ENCODE measurements around the gene MRGPRG. TPM values are rescaled to one million over a fixed set of nuclear protein-coding genes. Genes with fewer than 3 reads are reported as not detected.
"Not testable (repeated sequence)": the region's sequence is repeated elsewhere in the genome, so short reads cannot be mapped to it uniquely, and the experiment has no call there.

The MRGPRG gene, protein sequence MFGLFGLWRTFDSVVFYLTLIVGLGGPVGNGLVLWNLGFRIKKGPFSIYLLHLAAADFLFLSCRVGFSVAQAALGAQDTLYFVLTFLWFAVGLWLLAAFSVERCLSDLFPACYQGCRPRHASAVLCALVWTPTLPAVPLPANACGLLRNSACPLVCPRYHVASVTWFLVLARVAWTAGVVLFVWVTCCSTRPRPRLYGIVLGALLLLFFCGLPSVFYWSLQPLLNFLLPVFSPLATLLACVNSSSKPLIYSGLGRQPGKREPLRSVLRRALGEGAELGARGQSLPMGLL
- total RNA-seq, result not detected
- not detected for polyA plus RNA-seq (ENCODE audit: insufficient read depth, low read depth, low replicate concordance)
- long read RNA-seq, donor 1, result 0 reads
- long read RNA-seq, donor 2, result 0 reads
- long read RNA-seq, donor 3, result 0 reads
- long read RNA-seq, donor 4, result 0 reads
- long read RNA-seq, donor 5, result 0 reads
- long read RNA-seq, donor 6, result 0 reads
- long read RNA-seq, donor 7, result 0 reads
- long read RNA-seq, donor 8, result 0 reads
- long read RNA-seq, donor 9, result 0 reads
- long read RNA-seq, donor 10, result 0 reads

DNA sequence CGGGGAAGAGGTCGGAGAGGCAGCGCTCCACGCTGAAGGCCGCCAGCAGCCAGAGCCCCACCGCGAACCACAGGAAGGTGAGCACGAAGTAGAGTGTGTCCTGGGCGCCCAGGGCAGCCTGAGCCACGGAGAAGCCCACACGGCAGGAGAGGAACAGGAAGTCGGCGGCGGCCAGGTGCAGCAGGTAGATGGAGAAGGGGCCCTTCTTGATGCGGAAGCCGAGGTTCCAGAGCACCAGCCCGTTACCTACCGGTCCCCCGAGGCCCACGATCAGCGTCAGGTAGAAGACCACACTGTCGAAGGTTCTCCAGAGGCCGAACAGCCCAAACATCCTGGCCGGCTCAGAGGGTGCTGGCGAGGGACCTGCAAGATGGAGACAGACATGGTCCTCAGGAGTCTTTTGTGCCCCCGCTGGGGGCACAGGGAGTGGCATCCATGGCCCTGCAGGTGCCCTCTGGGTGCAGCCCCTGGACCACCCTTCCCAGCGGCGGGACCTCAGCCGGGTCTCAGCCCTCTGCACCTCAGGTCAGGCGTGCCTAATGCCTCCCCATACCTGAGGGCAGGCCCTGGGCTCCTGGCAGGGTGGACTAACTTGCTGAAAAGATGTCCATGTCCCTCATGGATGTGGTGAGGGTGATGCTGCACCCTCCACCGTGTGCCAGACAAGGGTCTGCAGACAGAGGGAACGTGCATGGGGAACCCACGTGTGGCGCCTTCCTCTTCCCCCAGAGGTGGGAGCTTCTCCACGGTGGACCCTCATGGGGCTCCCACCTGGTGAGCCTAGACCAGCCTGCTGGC is at the start of gene MRGPRG:
Gene MRGPRG (minus strand): TSS at position 331 of the 798 bp plus-strand sequence. CDS start 0 bp downstream, at position 331.
- intact Hi-C loops (cut with DNase I), result loop anchor here (10.0 kb wide), 1 partner anchor 184 kb away; no protein-coding TSS in a partner anchor

DNA sequence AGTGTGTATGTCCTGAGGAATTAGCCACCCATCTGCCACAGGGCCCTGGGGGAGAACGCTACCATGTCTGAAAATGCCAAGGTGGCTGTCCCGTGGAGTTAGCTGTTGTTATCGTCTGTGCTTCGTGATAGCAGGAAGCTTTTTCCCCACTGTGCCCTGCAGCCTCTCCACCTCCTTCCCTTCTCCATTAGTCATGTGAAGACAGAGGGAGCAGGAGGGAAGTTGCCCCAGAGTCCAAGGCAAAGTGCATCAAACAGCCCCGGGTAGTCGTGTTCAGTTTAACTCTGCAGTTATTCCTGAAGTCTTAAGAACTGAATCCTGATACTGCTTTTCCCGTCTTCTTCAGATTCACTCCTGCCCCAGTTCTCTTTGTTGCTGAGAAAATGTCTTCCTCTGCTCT is 43.9 kb upstream of the MRGPRG start:
- DNase-seq; H3K9ac ChIP-seq (ENCODE audit: low read length in 3 of 3); H3K27me3 ChIP-seq (ENCODE audit: control insufficient read depth, insufficient read depth, low read length); intact Hi-C loops (cut with DNase I); FAIRE-seq; H3K4me3 ChIP-seq (ENCODE audit: low read length in 3 of 3); H3K9me3 ChIP-seq (ENCODE audit: control insufficient read depth in 2 of 3, insufficient read depth in 1 of 3, low read length in 3 of 3); H3K36me3 ChIP-seq (ENCODE audit: control insufficient read depth in 2 of 3, insufficient read depth in 3 of 3, low read length in 3 of 3); H3K4me1 ChIP-seq (ENCODE audit: control insufficient read depth in 2 of 3, insufficient read depth in 2 of 3, low read depth in 1 of 3, low read length in 3 of 3); H3K27ac ChIP-seq (ENCODE audit: low read depth in 2 of 2, low read length in 2 of 2): not testable (repeated sequence)

More for the DNA sequence above, at the start of gene MRGPRG:
- H3K27me3 ChIP-seq (ENCODE audit: control insufficient read depth, insufficient read depth, low read length), result no peaks in the 10 kb centered on the region
- H3K9ac ChIP-seq (ENCODE audit: low read length in 3 of 3), result no peak within 1 kb of the TSS
- TF ChIP-seq, protein P1, sequence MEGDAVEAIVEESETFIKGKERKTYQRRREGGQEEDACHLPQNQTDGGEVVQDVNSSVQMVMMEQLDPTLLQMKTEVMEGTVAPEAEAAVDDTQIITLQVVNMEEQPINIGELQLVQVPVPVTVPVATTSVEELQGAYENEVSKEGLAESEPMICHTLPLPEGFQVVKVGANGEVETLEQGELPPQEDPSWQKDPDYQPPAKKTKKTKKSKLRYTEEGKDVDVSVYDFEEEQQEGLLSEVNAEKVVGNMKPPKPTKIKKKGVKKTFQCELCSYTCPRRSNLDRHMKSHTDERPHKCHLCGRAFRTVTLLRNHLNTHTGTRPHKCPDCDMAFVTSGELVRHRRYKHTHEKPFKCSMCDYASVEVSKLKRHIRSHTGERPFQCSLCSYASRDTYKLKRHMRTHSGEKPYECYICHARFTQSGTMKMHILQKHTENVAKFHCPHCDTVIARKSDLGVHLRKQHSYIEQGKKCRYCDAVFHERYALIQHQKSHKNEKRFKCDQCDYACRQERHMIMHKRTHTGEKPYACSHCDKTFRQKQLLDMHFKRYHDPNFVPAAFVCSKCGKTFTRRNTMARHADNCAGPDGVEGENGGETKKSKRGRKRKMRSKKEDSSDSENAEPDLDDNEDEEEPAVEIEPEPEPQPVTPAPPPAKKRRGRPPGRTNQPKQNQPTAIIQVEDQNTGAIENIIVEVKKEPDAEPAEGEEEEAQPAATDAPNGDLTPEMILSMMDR (IDR thresholded peaks at IDR 0.05; ENCODE audit: borderline replicate concordance, extremely low read depth, insufficient read depth), result no peak
- H3K9me3 ChIP-seq (ENCODE audit: control insufficient read depth in 2 of 3, insufficient read depth in 1 of 3, low read length in 3 of 3), result no peaks in the 10 kb centered on the region
- no peaks in the 10 kb centered on the region for H3K36me3 ChIP-seq (ENCODE audit: control insufficient read depth in 2 of 3, insufficient read depth in 3 of 3, low read length in 3 of 3)
- DNase-seq, result peak in 2 of 5 donors; percentile 35 to 58
- H3K27ac ChIP-seq (ENCODE audit: low read depth in 2 of 2, low read length in 2 of 2), result no peak within 1 kb of the TSS
- H3K4me3 ChIP-seq (ENCODE audit: low read length in 3 of 3), result no peak within 1 kb of the TSS
- no peaks in the 10 kb centered on the region for H3K4me1 ChIP-seq (ENCODE audit: control insufficient read depth in 2 of 3, insufficient read depth in 2 of 3, low read depth in 1 of 3, low read length in 3 of 3)
- no peak for FAIRE-seq

DNA sequence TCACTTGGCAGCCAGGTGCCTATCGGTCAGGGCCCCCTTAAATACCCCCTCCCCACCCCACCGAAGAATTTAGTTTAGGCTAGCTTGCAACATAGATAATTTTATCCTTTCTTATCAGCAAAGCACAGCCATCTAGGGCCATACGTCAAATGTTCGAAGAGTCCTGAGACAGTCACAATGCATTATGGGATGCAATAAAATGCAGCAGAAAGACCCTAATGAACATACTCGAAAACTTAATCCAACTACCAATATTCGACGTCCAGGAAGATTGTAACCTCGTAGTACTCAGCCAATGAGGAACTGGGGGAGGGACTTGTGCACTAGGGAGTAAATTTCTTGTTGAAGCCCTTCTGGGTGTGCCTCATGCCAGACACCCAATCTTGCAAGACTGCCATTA is 43.2 kb upstream of the MRGPRG start:
- intact Hi-C loops (cut with DNase I); H3K9ac ChIP-seq (ENCODE audit: low read length in 3 of 3); H3K4me1 ChIP-seq (ENCODE audit: control insufficient read depth in 2 of 3, insufficient read depth in 2 of 3, low read depth in 1 of 3, low read length in 3 of 3); H3K4me3 ChIP-seq (ENCODE audit: low read length in 3 of 3); H3K9me3 ChIP-seq (ENCODE audit: control insufficient read depth in 2 of 3, insufficient read depth in 1 of 3, low read length in 3 of 3); H3K36me3 ChIP-seq (ENCODE audit: control insufficient read depth in 2 of 3, insufficient read depth in 3 of 3, low read length in 3 of 3); DNase-seq; H3K27ac ChIP-seq (ENCODE audit: low read depth in 2 of 2, low read length in 2 of 2); H3K27me3 ChIP-seq (ENCODE audit: control insufficient read depth, insufficient read depth, low read length); FAIRE-seq: not testable (repeated sequence)

DNA sequence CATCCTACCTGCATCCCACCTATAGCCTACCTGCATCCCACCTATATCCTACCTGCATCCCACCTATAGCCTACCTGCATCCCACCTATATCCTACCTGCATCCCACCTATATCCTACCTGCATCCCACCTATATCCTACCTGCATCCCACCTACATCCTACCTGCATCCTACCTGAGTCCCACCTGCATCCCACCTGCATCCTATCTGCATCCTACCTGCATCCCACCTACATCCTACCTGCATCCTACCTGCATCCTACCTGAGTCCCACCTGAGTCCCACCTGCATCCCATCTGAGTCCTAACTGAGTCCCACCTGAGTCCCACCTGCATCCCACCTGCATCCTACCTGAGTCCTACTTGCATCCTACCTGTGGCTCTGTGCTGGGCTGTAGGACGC is 38.9 kb upstream of the MRGPRG start:
- H3K27ac ChIP-seq (ENCODE audit: low read depth in 2 of 2, low read length in 2 of 2); intact Hi-C loops (cut with DNase I); FAIRE-seq: not testable (repeated sequence)

DNA sequence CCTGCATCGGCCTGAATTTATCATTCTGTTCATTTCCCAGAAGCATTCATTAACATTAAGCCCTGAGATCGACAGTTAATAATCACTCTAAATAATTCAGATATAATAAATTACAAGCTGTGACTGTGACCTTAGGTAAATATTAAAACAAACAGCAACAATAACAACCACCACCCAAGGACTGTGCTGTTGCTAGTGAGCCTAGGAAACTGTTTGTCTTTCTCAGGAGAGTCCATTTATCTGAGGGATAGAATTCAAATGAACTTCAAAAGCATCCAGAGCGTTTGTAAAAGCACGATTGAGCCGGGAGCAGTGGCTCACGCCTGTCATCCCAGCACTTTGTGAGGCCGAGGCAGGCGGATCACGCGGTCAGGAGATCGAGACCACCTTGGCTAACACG is 36.6 kb upstream of the MRGPRG start:
- H3K27ac ChIP-seq (ENCODE audit: low read depth in 2 of 2, low read length in 2 of 2); H3K4me3 ChIP-seq (ENCODE audit: low read length in 3 of 3); H3K36me3 ChIP-seq (ENCODE audit: control insufficient read depth in 2 of 3, insufficient read depth in 3 of 3, low read length in 3 of 3); H3K27me3 ChIP-seq (ENCODE audit: control insufficient read depth, insufficient read depth, low read length); DNase-seq; intact Hi-C loops (cut with DNase I); H3K9me3 ChIP-seq (ENCODE audit: control insufficient read depth in 2 of 3, insufficient read depth in 1 of 3, low read length in 3 of 3); H3K9ac ChIP-seq (ENCODE audit: low read length in 3 of 3); H3K4me1 ChIP-seq (ENCODE audit: control insufficient read depth in 2 of 3, insufficient read depth in 2 of 3, low read depth in 1 of 3, low read length in 3 of 3); FAIRE-seq: not testable (repeated sequence)

More for the DNA sequence above, 38.9 kb upstream of the MRGPRG start:
- not testable (repeated sequence) for H3K4me3 ChIP-seq (ENCODE audit: low read length in 3 of 3); DNase-seq; H3K36me3 ChIP-seq (ENCODE audit: control insufficient read depth in 2 of 3, insufficient read depth in 3 of 3, low read length in 3 of 3); H3K9me3 ChIP-seq (ENCODE audit: control insufficient read depth in 2 of 3, insufficient read depth in 1 of 3, low read length in 3 of 3); H3K9ac ChIP-seq (ENCODE audit: low read length in 3 of 3); H3K4me1 ChIP-seq (ENCODE audit: control insufficient read depth in 2 of 3, insufficient read depth in 2 of 3, low read depth in 1 of 3, low read length in 3 of 3); H3K27me3 ChIP-seq (ENCODE audit: control insufficient read depth, insufficient read depth, low read length)

DNA sequence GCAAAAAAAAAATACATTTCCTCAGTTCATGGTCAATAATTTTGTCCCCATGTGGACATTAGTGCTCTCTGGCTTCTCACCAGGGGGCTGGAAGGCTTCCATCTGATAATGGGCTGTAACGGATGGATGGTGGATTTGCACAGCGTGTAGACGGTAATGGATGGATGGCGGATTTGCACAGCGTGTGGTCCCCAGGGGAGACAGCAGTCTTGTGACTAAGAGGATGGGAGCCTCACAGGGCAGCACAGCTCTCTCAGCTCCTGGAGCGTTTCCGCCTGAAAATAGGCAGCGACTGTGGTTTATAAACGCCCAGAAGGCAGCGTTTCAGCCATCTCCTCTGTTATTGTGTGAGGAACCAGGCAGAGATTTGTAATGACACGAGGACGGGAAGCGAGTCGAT is 36.2 kb upstream of the MRGPRG start:
- H3K27me3 ChIP-seq (ENCODE audit: control insufficient read depth, insufficient read depth, low read length); FAIRE-seq; H3K4me3 ChIP-seq (ENCODE audit: low read length in 3 of 3); DNase-seq; H3K9me3 ChIP-seq (ENCODE audit: control insufficient read depth in 2 of 3, insufficient read depth in 1 of 3, low read length in 3 of 3); H3K27ac ChIP-seq (ENCODE audit: low read depth in 2 of 2, low read length in 2 of 2); H3K9ac ChIP-seq (ENCODE audit: low read length in 3 of 3); H3K4me1 ChIP-seq (ENCODE audit: control insufficient read depth in 2 of 3, insufficient read depth in 2 of 3, low read depth in 1 of 3, low read length in 3 of 3); intact Hi-C loops (cut with DNase I); H3K36me3 ChIP-seq (ENCODE audit: control insufficient read depth in 2 of 3, insufficient read depth in 3 of 3, low read length in 3 of 3): not testable (repeated sequence)

Measured in kidney (tissue), 22 donors.